ENCODE results near the gene ASPSCR1.
"Not testable (repeated sequence)": the region's sequence is repeated elsewhere in the genome, so short reads cannot be mapped to it uniquely, and the experiment has no call there.

Gene ASPSCR1

GRCh38 chr17:81960130-81960958 lies 17.1 kb upstream of the ASPSCR1 start:
- no peak for DNase-seq (ENCODE audit: low read depth)

GRCh38 chr17:81961087-81961511 lies 16.3 kb upstream of the ASPSCR1 start, which contains the start of gene NOTUM:
Gene NOTUM (minus strand): TSS chr17:81961187. CDS start chr17:81960909, 278 bp downstream.
- no peak for DNase-seq (ENCODE audit: low read depth)

GRCh38 chr17:81961521-81962498 lies 15.6 kb upstream of the ASPSCR1 start:
- no peak for DNase-seq (ENCODE audit: low read depth)

DNA sequence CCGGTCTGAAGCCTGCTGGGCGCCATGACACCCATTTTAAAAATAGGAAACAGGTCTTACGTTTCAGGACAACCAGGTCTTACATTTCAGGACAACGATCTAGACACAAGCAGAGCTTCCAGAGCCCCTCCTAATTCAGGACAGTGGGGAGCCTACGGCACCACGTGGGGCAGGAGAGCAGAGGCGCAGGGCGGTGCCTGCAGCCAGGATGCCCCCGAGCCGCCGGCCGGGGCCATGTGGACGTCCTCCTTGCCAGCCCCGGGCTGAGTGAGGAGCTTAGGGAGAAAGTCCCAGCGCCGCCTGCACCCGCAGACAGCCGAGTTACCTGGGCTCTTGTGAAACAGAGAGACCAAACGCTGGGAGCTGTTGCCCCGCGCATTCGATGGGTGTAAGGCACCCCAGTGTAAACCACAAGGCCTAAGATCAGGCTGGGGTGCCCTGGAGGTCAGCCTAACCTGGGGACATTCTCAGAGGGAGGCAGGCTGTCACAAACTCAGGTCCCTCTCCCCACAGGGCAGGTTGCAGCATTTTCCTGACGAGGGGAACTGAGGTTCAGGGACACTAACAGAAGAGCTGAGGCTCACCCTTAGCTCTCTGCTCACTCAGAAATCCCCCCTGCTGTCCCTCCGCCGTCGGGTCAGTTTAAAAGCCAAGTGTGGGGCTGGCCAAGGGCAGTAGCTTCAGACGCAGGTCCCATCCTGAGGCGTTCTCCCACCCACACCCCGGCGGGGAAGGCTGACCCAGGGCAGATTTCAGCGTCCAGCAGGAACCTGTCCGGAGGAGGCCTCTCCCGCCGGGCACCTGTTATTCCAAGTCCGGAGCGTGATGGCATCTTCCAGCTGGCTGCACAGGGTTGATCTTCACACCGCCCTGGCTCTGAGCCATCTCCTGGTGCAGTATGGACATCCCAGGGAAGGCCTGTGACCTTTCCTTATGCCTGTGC lies 14.7 kb upstream of the ASPSCR1 start:
- DNase-seq (ENCODE audit: low read depth), result no peak

GRCh38 chr17:81964081-81964849 lies 13.2 kb upstream of the ASPSCR1 start:
- DNase-seq (ENCODE audit: low read depth), result no peak

DNA sequence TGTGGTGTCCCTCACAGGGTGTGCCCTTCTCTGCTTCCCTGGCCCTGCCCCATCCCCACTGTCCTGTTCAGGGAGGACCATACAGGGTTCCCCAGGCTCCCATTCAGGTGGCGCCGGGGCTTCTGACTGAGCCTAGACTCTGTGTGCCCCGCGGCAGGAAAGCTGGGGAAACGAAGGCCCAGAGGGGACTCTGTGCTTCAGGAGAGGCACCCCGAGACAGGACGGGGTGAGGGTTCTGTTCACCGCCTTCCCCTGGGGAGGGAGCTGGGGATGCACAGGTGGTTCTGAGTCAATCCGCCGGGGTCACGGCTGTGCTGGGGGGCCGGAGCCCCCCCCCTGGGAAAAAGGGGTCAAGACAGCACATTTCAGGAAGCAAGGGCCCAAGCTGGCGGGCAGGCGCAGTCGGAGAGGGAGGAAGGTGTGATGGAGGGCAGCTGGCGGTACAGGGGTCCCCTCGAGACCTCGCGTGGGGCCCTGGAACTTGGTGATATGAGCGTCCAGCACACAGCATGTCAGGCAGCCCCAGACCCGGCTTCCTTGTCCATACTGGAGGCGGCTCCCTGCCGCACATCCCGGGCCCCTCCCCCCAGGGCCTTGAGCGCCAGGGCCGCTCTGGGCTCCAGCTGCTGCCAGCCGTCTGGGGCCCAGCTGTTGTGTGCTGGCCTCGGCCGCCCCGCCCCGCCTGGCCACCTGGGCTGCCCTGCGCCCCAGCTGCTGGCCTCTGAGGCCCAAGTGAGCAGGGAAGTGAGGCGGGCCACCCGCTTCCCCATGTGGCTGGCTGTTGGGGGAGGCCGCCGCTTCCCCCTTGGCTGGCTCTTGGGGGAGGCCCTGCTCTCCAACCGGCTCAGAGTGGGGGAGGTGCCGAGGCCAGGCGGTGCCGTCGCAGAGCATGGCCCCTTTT lies 10.8 kb upstream of the ASPSCR1 start:
- no peak for DNase-seq (ENCODE audit: low read depth)

DNA sequence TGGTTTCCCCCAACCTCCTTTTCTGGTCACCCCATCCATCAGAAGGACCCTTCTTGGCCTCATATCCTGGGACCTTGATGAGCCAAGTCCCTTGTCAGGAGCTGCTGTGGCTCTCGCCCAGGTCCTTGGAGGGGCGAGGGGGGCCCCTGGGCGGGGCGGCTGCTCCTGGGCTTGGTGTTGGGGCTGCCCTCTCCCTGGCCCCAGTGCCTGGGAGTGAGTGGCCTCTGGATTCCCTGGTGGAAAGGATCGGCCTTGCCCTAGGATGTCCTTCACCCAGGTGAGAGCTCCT lies 10.2 kb upstream of the ASPSCR1 start:
- no peak for DNase-seq (ENCODE audit: low read depth)

DNA sequence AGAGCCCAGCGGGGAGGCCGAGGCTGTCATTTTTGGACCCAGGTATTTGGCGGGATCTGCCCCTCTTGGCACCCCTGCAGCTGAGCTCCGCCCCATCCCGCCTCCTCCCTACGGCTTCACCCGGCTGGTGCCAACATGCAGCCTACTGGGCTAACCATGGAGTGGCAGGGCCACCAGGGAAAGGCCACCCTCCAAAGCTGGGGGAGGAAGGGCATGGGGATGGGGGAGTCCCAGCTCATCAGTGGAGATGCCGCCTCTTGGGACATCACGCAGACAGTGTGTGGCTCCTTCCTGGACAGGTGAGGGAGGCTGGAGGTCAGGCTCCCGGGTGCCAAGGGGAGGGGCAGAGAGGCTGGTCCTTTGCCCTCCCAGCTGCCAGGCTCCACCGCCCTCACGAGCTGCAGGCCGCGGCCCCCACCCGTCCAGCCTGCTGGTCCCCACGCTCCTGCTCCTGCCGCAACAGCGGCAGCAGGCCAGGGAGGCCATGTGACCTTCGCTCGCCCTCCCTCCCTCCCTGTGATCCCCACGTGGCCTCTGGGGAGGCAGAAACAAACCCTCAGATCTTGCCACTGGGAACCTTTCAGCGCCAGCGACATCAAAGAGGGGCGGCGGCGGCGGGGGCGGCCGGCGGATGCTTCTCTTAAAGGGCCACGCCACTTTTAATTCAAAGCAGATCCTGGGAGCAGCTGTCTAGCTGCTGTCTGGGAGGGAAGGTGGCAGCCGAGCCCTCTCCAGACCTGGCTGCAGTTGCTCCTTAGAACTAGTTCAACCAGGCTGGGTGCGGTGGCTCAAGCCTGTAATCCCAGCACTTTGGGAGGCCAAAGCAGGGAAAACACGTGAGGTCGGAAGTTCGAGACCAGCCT lies 9.7 kb upstream of the ASPSCR1 start:
- peak; percentile 79 for DNase-seq (ENCODE audit: low read depth)

DNA sequence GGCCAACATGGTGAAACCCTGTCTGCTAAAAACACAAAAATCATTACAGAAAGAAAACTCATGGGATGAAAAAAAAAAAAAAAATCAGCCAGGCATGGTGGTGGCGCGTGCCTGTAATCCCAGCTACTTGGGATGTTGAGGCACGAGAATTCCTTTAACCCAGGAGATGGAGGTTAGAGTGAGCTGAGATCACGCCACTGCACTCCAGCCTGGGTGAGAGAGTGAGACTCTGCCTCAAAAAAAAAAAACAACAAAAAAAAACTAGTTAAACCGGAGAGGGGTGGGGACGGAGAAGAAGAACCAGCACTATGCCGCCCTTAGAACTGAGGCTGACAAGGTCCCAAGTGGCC lies 9.1 kb upstream of the ASPSCR1 start:
- DNase-seq (ENCODE audit: low read depth), result no peak

DNA sequence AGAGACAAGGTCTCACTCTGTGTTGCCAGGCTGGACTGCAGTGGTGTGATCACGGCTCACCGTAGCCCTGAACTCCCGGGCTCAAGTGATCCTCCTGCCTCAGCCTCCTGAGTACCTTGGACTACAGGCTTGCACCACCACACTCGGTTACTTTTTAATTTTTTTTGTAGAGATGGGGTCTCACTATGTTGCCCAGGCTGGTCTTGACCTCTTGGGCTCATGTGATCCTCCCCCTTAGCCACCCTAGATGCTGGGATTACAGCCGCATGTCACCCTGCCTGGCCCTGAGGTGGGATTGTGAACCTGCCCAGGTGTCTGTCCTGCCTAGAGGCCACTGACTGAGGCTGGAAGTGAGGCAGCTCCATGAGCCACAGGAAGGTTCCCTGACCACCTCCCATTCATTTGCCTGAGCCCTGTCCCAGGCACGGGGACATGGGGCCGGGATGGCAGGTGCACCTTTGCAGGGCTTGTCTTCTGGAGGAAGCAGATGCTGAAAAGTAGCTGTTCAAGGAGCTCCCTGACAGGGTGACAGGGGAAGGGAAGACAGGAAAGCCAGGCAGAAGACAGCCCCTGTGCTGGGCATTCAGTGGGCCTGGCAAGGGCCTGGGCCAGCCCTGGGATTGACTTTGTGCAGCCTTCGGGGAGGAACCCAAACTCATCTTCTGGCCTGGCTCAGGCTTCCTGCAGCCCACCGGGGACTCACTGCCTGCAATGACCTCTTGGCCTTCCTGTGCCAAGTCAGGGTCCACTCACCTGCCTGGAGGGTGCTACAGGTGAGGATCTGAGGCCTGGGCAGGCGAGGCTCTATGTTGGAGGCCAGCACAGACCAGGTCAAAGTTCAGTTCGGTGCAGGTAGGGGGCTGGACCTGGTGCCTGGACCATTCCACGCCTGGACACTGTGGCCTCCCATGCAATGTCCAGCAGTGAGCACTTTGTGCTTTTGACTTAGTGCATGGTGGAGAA lies 8.3 kb upstream of the ASPSCR1 start:
- DNase-seq (ENCODE audit: low read depth), result no peak

DNA sequence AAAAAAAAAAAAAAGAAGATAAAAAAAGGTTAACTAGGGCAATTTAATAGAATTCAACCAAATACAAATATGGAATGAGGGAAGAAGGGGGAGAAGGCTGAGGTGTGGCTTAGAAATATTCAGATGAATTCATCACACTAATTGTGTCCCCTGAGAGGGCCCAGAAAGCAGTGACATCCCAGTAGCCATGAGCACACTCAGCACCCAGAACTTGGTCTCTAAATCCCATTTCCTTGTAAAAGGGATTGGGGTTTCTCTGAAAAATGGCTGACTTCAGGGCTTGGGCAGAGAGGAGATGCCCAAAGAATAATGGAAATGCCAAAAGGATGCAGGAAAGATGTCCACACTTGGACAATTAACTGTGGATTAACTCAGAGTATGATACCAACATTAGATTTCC lies 4.0 kb upstream of the ASPSCR1 start:
- DNase-seq (ENCODE audit: low read depth), result no peak

DNA sequence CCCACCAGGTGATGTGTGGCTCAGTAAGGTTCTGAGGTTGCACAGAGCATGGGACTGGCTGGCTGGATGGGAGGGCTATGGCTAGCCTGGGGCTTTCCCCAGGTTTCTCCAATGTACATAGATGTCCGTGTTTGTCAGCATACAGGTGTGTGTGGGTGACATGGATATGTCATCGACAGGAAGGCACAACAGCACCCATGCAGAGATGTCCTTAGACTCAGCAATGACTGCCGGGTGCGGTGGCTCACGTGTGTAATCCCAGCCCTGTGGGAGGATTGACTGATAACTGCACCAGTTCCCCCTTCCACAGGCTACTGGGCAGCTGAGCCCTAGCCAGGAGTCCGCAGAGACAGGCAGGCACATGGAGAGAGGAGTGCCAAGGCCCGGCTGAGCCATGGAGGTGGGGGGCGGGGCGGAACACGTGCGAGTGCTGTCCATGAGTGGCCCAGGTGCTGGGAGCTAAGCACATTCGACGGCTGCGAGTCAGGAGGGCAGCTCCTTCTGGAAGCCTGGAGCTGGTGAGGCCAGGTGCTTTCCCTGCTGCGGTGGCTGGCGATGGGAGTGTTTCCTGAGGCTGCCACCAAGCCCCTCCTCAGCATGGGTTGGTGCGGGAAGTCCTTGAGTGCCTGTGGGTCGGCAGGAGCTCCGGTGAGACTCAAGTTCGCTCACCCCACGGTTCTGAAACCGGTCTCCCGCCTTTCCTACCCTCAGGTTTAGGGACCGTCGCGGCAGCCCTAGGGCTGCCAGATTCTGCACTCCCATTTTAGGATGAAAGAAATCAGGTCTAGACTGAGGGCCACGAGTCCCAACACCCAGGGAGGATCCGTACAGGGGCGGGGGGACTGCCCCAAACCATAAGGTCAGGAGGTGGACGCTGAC lies 858 bp upstream of the ASPSCR1 start:
- DNase-seq (ENCODE audit: low read depth), result no peak

- DNase-seq (ENCODE audit: low read depth), result no peak
Observed at GRCh38 chr17:81978524-81979298, 1.3 kb downstream of the ASPSCR1 start.

DNA sequence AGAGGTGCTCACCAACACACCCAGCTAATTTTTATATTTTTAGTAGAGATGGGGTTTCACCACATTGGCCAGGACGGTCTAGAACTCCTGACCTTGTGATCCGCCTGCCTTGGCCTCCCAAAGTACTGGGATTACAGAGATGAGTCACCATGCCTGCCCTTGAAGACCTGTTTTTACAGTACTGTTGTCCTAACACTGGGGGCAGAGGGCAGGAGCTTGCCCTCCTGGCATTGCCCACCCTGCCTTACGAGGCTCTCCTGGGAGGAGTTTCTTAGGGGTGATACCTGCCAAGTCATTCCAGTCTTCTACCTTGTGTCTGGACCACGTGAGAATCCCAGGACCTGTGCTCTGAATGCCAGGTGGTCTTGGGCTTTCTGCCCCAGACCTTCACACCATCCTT lies 2.7 kb downstream of the ASPSCR1 start:
- DNase-seq (ENCODE audit: low read depth), result no peak

GRCh38 chr17:81980707-81981343 lies 3.4 kb downstream of the ASPSCR1 start:
- no peak for DNase-seq (ENCODE audit: low read depth)

DNA sequence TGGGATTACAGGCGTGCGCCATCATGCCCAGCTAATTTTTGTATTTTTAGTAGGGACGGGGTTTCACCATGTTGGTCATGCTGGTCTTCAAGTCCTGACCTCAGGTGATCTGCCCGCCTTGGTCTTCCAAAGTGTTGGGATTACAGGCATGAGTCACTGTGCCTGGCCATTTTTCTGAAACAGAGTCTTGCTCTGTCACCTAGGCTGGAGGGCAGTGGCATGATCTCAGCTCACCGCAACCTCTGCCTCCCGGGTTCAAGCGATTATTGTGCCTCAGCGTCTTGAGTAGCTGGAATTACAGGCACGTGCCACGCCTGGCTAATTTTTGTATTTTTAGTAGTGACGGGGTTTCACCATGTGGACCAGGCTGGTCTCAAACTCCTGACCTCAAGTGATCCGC lies 4.1 kb downstream of the ASPSCR1 start:
- DNase-seq (ENCODE audit: low read depth), result not testable (repeated sequence)
